ENCODE results near the gene SLC6A1. TPM values are rescaled to one million over a fixed set of nuclear protein-coding genes. Genes with fewer than 3 reads are reported as not detected.

Gene SLC6A1
- total RNA-seq, 1 donor from 2014 or later: 0.77 TPM

GRCh38 chr3:11020764-11021163 lies 28.2 kb downstream of the SLC6A1 start:
- Histone ChIP-seq H3K4me3 (no peak overlapping the region), H3K4me1 (no peaks in the 10 kb centered on the region), H3K27ac (replicated peaks) (no peak overlapping the region), H3K27me3 (ENCODE audit: low read depth) (peaks cover 57% of the 10 kb centered on the region), H3K9me3 (replicated peaks) (no peaks in the 10 kb centered on the region), H3K36me3 (no peaks in the 10 kb centered on the region)
- TF ChIP-seq CTCF (IDR thresholded peaks at IDR 0.05; ENCODE audit: borderline replicate concordance): no peak
- intact Hi-C loops (cut with micrococcal nuclease): no loop called here
- DNase-seq: no peak

DNA sequence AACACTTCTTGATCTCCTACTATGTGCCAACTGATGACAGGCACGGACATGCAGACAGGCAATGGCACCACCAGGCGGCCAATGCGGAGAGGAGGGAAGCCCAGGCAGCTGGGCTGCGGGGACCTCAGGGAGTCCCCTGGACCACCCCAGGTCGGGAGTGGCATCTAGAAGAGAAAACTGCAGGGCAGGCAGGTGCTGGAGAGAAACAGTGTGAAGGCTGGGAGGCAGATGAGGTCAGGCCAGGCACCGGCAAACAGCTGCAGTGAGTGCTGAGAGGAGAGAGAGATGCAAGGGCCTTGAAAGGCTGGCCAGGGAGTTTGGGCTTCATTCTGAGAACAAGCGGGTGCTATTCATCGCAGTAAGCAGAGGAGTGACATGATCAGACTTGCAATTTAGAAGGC lies 29.1 kb downstream of the SLC6A1 start:
- H3K9me3 ChIP-seq (replicated peaks): peaks cover 4% of the 10 kb centered on the region
- TF ChIP-seq CTCF (IDR thresholded peaks at IDR 0.05; ENCODE audit: borderline replicate concordance): no peak
- H3K4me1 ChIP-seq: no peaks in the 10 kb centered on the region
- DNase-seq: no peak
- no peak overlapping the region for H3K27ac ChIP-seq (replicated peaks)
- H3K27me3 ChIP-seq (ENCODE audit: low read depth): peaks cover 63% of the 10 kb centered on the region
- intact Hi-C loops (cut with micrococcal nuclease): no loop called here
- no peaks in the 10 kb centered on the region for H3K36me3 ChIP-seq
- no peak overlapping the region for H3K4me3 ChIP-seq

DNA sequence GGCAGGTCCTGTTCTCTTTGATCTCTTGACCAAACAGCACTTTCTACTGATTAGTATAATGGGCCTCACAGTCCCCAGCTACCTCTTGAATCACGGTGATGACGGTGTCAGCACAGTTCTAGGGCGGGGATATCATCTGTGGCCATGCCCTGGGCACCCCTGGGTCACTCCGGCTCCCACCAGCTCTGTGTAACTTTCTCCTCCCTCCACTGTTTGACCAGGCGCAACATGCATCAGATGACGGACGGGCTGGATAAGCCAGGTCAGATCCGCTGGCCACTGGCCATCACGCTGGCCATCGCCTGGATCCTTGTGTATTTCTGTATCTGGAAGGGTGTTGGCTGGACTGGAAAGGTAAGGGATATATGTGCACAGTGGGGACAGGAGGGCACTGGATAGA lies 29.6 kb downstream of the SLC6A1 start:
- no peaks in the 10 kb centered on the region for H3K4me1 ChIP-seq
- no peak for DNase-seq
- TF ChIP-seq CTCF (IDR thresholded peaks at IDR 0.05; ENCODE audit: borderline replicate concordance): no peak
- no peak overlapping the region for H3K4me3 ChIP-seq
- H3K27me3 ChIP-seq (ENCODE audit: low read depth): peaks cover 67% of the 10 kb centered on the region
- H3K9me3 ChIP-seq (replicated peaks): peaks cover 9% of the 10 kb centered on the region
- H3K27ac ChIP-seq (replicated peaks): no peak overlapping the region
- H3K36me3 ChIP-seq: peaks cover 2% of the 10 kb centered on the region
- intact Hi-C loops (cut with micrococcal nuclease): no loop called here

- Histone ChIP-seq H3K27ac (replicated peaks) (no peak overlapping the region), H3K27me3 (ENCODE audit: low read depth) (peaks cover 68% of the 10 kb centered on the region), H3K4me1 (no peaks in the 10 kb centered on the region), H3K4me3 (no peak overlapping the region), H3K36me3 (peaks cover 3% of the 10 kb centered on the region), H3K9me3 (replicated peaks) (peaks cover 10% of the 10 kb centered on the region)
- TF ChIP-seq CTCF (IDR thresholded peaks at IDR 0.05; ENCODE audit: borderline replicate concordance): no peak
- DNase-seq: no peak
- intact Hi-C loops (cut with micrococcal nuclease): no loop called here
Measured at GRCh38 chr3:11024181-11024580, 31.6 kb downstream of the SLC6A1 start.

DNA sequence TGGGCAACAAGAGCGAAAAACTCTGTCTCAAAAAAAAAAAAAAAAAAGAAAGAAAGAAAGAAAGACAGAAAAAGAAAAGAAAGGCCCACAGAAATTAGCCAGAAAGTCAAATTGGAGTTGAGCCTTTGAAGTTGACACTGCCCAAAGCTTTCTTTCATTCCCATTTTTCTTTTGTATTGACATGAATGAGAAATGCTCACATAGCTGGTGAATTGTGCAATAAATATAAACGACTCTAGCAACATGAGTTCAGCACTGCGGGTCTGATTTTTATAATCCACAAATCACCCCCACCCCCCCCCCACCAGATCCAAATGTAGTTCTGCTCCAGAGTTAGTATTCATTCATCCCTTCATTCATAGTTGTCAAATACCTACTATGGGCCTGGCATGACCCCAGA lies 37.4 kb downstream of the SLC6A1 start:
- Histone ChIP-seq H3K27ac (replicated peaks) (no peak overlapping the region), H3K9me3 (replicated peaks) (peaks cover 10% of the 10 kb centered on the region), H3K4me3 (no peak overlapping the region), H3K27me3 (ENCODE audit: low read depth) (peaks cover 59% of the 10 kb centered on the region), H3K4me1 (no peaks in the 10 kb centered on the region), H3K36me3 (peaks cover 3% of the 10 kb centered on the region)
- DNase-seq: no peak
- intact Hi-C loops (cut with micrococcal nuclease): no loop called here
- no peak for TF ChIP-seq CTCF (IDR thresholded peaks at IDR 0.05; ENCODE audit: borderline replicate concordance)

DNA sequence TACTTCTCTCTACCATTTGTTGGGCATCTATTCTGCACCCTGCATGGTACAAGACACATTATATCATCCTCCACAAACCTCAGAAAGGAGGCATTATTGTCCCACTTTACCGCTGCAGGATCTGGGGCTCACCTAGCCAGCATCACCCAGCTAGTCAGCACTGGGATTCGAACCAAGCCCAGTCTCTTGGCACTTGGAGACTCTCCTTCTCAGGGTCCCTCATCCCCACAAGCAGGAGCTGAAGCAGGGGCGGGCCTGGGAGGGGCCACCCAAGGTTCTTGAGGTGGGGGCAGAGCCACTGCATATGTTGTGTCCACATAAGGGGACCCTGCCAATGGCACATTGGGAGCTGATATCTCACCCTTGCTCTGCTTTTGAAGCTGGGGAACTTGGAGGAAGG lies 41.3 kb downstream of the SLC6A1 start:
- Histone ChIP-seq H3K4me1 (no peaks in the 10 kb centered on the region), H3K36me3 (no peaks in the 10 kb centered on the region), H3K9me3 (replicated peaks) (no peaks in the 10 kb centered on the region), H3K4me3 (no peak overlapping the region), H3K27ac (replicated peaks) (no peak overlapping the region), H3K27me3 (ENCODE audit: low read depth) (peaks cover 66% of the 10 kb centered on the region)
- intact Hi-C loops (cut with micrococcal nuclease): no loop called here
- no peak for DNase-seq
- no peak for TF ChIP-seq CTCF (IDR thresholded peaks at IDR 0.05; ENCODE audit: borderline replicate concordance)
